SU-DHL-6 (cell line): ENCODE measurements around the gene FOXO6.

ENCODE experiments used
- H2AFZ ChIP-seq: fragments of 200-600 bp; sonication (generic); 2 replicates; pipeline ENCODE4 v1.6.1; 2014; ENCODE audit warnings: low read depth, mild to moderate bottlenecking, moderate library complexity, mixed read lengths, antibody characterized with exemption, low read length; ENCODE audit not compliant: severe bottlenecking
- H3F3A ChIP-seq: fragments of 200-600 bp; shearing (Covaris generic); 2 replicates; pipeline ENCODE4 v1.6.0; 2016; ENCODE audit warnings: antibody characterized with exemption, mild to moderate bottlenecking; ENCODE audit not compliant: insufficient read depth
- H3K27ac ChIP-seq: fragments of 200-600 bp; sonication (generic); 2 replicates; pipeline ENCODE4 v1.5.1; 2016; ENCODE audit warnings: low read depth, mild to moderate bottlenecking, low read length, moderate library complexity, mixed read lengths
- H3K27me3 ChIP-seq: fragments of 200-600 bp; sonication (generic), shearing (Covaris generic); 2 replicates; pipeline ENCODE4 v1.6.0; 2014; ENCODE audit warnings: mild to moderate bottlenecking, low read length
- H3K36me3 ChIP-seq: fragments of 200-600 bp; sonication (generic); 2 replicates; pipeline ENCODE4 v1.6.1; 2014; ENCODE audit warnings: mild to moderate bottlenecking, low read length, mixed read lengths
- H3K4me2 ChIP-seq: fragments of 300-600, 200-600 bp; shearing (Covaris generic), sonication (generic); 2 replicates; pipeline ENCODE4 v1.6.0; 2014; ENCODE audit warnings: low read length, low read depth, mild to moderate bottlenecking; ENCODE audit not compliant: poor library complexity, severe bottlenecking
- H3K4me3 ChIP-seq: fragments of 200-600 bp; sonication (generic); 2 replicates; pipeline ENCODE4 v1.5.1; 2014; ENCODE audit warnings: antibody characterized with exemption, low read length, mild to moderate bottlenecking, mixed read lengths; ENCODE audit not compliant: insufficient read depth, poor library complexity, severe bottlenecking
- H3K79me2 ChIP-seq: fragments of 200-600 bp; sonication (generic); 2 replicates; pipeline ENCODE4 v1.6.1; 2014; ENCODE audit warnings: mild to moderate bottlenecking, low read length, moderate library complexity; ENCODE audit not compliant: insufficient read depth
- H3K9ac ChIP-seq: fragments of 200-600 bp; sonication (generic); 2 replicates; pipeline ENCODE4 v1.7.0; 2014; ENCODE audit warnings: mild to moderate bottlenecking, low read length
- H3K9me2 ChIP-seq: fragments of 200-600 bp; sonication (generic); replicated peaks from 2 replicates; pipeline ENCODE4 v1.6.1; 2014; ENCODE audit warnings: low read length; ENCODE audit not compliant: insufficient read depth
- H3K9me3 ChIP-seq: fragments of 200-600 bp; sonication (generic); 2 replicates; pipeline ENCODE4 v1.6.1; 2014; ENCODE audit warnings: low read length, mixed read lengths; ENCODE audit not compliant: insufficient read depth
- H4K20me1 ChIP-seq: fragments of 200-600 bp; sonication (generic); 2 replicates; pipeline ENCODE4 v1.6.1; 2014; ENCODE audit warnings: low read depth, mild to moderate bottlenecking, antibody characterized with exemption, low read length, moderate library complexity, mixed read lengths
- EZH2phosphoT487 ChIP-seq: fragments of 200-600 bp; sonication (generic), shearing (Covaris generic); conservative IDR thresholded peaks from 2 replicates; pipeline ENCODE4 v1.6.1; 2018; ENCODE audit warnings: mild to moderate bottlenecking, antibody characterized with exemption, low read length, moderate library complexity, mixed read lengths
- TF ChIP-seq, protein P1 (sequence below): fragments of 200-600 bp; sonication (generic); IDR thresholded peaks from one replicate; pipeline ENCODE4 v1.5.1; 2017; ENCODE audit warnings: antibody characterized with exemption, mild to moderate bottlenecking, low read length, moderate library complexity; ENCODE audit not compliant: insufficient read depth, poor library complexity, severe bottlenecking

Gene FOXO6

DNA sequence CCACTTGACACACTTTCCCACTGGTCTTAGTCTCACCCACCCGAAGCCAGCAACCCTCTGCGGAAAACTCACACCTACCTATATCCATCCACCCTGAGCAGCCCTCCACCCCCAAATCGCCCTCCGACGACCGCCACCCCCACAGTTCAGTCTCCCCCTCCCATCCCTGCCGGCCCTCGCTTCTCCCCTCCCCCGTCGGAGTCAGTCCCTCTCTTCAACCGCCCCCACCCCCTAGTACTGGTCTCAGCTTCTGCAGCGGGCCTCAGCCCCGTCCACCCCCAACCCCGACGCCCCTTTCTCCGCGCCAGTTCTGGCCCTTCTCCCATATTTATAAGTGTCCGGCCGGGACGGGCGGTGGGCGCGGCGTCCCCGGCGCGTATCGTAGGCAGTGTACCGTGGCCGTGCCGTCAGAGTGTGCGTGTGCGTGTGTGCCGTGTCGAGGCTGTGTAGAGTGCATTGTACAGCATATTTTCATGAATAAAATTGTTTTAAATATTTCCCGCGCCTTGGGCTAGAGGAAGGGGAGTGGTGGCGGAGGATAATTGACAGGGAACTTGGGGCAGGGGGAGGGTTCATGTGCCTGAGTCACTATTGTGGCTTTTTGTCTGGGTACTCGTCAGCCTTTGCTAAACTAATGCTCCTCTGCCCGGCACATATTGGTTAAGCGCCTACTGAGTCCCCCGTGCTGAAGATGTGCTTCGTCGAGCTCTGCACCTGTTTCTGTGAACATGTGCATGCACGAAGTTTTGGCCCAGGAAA, 22.0 kb downstream of the FOXO6 start:
- no peaks in the 10 kb centered on the region for H3K27me3 ChIP-seq
- no peaks in the 10 kb centered on the region for H3K79me2 ChIP-seq
- no peaks in the 10 kb centered on the region for H3K9me3 ChIP-seq
- H3K4me3 ChIP-seq: no peak overlapping the region
- no peak overlapping the region for H3K9ac ChIP-seq
- H2AFZ ChIP-seq: no peak overlapping the region
- no peaks in the 10 kb centered on the region for H3K9me2 ChIP-seq
- no peak for TF ChIP-seq EZH2phosphoT487
- TF ChIP-seq, protein P1, sequence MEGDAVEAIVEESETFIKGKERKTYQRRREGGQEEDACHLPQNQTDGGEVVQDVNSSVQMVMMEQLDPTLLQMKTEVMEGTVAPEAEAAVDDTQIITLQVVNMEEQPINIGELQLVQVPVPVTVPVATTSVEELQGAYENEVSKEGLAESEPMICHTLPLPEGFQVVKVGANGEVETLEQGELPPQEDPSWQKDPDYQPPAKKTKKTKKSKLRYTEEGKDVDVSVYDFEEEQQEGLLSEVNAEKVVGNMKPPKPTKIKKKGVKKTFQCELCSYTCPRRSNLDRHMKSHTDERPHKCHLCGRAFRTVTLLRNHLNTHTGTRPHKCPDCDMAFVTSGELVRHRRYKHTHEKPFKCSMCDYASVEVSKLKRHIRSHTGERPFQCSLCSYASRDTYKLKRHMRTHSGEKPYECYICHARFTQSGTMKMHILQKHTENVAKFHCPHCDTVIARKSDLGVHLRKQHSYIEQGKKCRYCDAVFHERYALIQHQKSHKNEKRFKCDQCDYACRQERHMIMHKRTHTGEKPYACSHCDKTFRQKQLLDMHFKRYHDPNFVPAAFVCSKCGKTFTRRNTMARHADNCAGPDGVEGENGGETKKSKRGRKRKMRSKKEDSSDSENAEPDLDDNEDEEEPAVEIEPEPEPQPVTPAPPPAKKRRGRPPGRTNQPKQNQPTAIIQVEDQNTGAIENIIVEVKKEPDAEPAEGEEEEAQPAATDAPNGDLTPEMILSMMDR: no peak
- no peak overlapping the region for H3K27ac ChIP-seq
- no peaks in the 10 kb centered on the region for H3K36me3 ChIP-seq
- H3F3A ChIP-seq: no peaks in the 10 kb centered on the region
- H3K4me2 ChIP-seq: no peak overlapping the region
- H4K20me1 ChIP-seq: no peaks in the 10 kb centered on the region

DNA sequence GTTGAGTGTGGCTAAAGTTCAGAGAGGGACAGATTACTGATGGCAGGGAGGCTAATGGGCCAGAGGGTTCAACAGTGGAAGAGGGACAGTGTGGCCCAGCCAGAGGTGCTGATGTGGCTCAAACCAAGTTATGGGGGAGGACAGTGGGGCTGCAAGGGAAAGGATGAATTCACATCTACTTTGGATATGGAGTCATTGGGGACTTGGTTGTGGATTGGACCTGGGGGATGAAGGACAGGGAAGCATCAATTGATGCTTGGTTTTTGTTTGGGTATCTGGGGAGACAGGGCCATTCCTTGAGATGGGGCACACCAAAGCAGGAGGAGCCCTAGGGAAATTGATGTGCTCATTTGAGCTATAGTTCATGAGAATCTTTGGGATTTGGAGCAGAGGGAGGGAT, 23.3 kb downstream of the FOXO6 start:
- Histone ChIP-seq H3K9me3 (no peaks in the 10 kb centered on the region), H4K20me1 (no peaks in the 10 kb centered on the region)
- no peak for TF ChIP-seq EZH2phosphoT487
- TF ChIP-seq, protein P1: no peak

DNA sequence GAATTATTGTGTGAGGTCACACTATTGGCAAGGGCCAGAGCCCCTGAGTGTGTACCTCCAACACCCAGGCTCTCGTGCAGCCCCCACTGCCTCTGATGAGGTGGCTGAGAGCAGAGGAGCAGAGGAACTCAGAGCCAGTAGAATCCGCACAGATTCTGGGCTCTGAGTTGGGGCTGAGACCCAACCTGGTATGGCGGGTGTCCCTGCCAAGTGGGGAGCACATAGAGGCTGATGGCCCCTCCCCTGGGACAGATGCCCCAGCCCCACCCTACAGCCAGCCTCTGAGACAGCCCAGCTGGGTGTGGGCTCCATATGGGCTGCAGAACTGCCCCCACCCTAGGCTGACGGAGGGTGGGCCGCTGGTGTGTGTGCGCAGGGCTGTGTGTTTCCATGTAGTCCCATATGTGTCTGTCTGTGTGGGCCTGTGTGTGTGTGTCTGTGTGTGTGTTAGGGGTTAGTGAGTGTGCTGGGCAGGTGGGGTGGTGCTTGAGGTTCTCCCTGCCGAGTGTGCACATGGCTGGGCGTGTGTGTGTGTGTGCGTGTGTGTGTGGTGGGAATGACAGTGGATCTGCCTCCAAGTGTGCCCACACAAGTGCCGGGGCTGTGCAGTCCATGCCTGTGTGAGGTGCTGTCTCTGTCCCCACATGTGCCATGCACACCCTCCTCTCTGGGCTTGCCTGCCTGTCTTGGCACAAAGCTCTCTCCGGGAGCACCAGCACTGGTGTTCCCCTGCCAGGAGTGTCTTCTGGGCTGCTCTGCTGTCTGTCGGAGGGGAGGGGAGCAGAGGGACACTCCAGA, 24.4 kb downstream of the FOXO6 start:
- no peak overlapping the region for H3K4me3 ChIP-seq
- H3K27ac ChIP-seq: no peak overlapping the region
- H3K9me2 ChIP-seq: no peaks in the 10 kb centered on the region
- no peak overlapping the region for H2AFZ ChIP-seq
- H3K79me2 ChIP-seq: no peaks in the 10 kb centered on the region
- H3K4me2 ChIP-seq: no peak overlapping the region
- no peaks in the 10 kb centered on the region for H3F3A ChIP-seq
- no peak overlapping the region for H3K9ac ChIP-seq
- no peaks in the 10 kb centered on the region for H4K20me1 ChIP-seq
- H3K27me3 ChIP-seq: no peaks in the 10 kb centered on the region
- no peaks in the 10 kb centered on the region for H3K36me3 ChIP-seq
- H3K9me3 ChIP-seq: no peaks in the 10 kb centered on the region
- TF ChIP-seq EZH2phosphoT487: no peak
- TF ChIP-seq, protein P1: no peak

More for the DNA sequence above, 23.3 kb downstream of the FOXO6 start:
- Histone ChIP-seq H3K4me2 (no peak overlapping the region), H3K9me2 (no peaks in the 10 kb centered on the region), H3K4me3 (no peak overlapping the region), H3F3A (no peaks in the 10 kb centered on the region), H3K27ac (no peak overlapping the region), H3K36me3 (no peaks in the 10 kb centered on the region), H3K9ac (no peak overlapping the region), H3K79me2 (no peaks in the 10 kb centered on the region), H3K27me3 (no peaks in the 10 kb centered on the region), H2AFZ (no peak overlapping the region)
